Erythroblast (primary cell): ENCODE data around the gene EFCC1.

Experiments
- GATA1 ChIP-seq: IDR thresholded peaks from 2 replicates; pipeline ENCODE4 v1.6.1; 2011; ENCODE audit warnings: low read depth, mild to moderate bottlenecking, control low read depth, low read length, moderate library complexity
- POLR2A ChIP-seq: IDR thresholded peaks from 2 replicates; pipeline ENCODE4 v1.6.1; 2011; ENCODE audit warnings: mild to moderate bottlenecking, low read length

- TF ChIP-seq POLR2A (no peak), GATA1 (no peak)
Observed at GRCh38 chr3:129025691-129026435, 24.8 kb downstream of the EFCC1 start.
